GM23338 (cell line): ENCODE measurements around the gene ALPG. TPM values are rescaled to one million over a fixed set of nuclear protein-coding genes. Genes with fewer than 3 reads are reported as not detected.
"Not testable (repeated sequence)": the region's sequence is repeated elsewhere in the genome, so short reads cannot be mapped to it uniquely, and the experiment has no call there.

Experiments used
- ATAC-seq: fragments of 200-7000 bp; cut with Tn5 transposase; 3 replicates; pipeline ENCODE4 v1.9.1; 2020
- DNase-seq: peaks from one replicate; pipeline ENCODE4 v3.0.0-alpha.2; 2015; ENCODE audit warnings: low spot score
- H2AFZ ChIP-seq: fragments of 200-600 bp; sonication (generic); 2 replicates; pipeline ENCODE4 v1.8.0; 2016; ENCODE audit warnings: antibody characterized with exemption, mild to moderate bottlenecking, moderate library complexity
- H3F3A ChIP-seq: fragments of 200-600 bp; sonication (generic); replicated peaks from 2 replicates; pipeline ENCODE4 v1.8.0; 2017; ENCODE audit warnings: antibody characterized with exemption, mixed run types, low read depth
- H3K27ac ChIP-seq: fragments of 200-600 bp; sonication (generic); 2 replicates; pipeline ENCODE4 v1.6.1; 2016; ENCODE audit warnings: low read depth
- H3K27me3 ChIP-seq: fragments of 200-600 bp; sonication (generic); 2 replicates; pipeline ENCODE4 v1.8.0; 2016; ENCODE audit warnings: mild to moderate bottlenecking, mixed run types, moderate library complexity; ENCODE audit not compliant: insufficient read depth
- H3K36me3 ChIP-seq: fragments of 200-600 bp; sonication (generic); 2 replicates; pipeline ENCODE4 v1.8.0; 2016; ENCODE audit warnings: mild to moderate bottlenecking; ENCODE audit not compliant: insufficient read depth
- H3K4me1 ChIP-seq: fragments of 200-600 bp; sonication (generic); 2 replicates; pipeline ENCODE4 v1.8.0; 2016; ENCODE audit warnings: mild to moderate bottlenecking, moderate library complexity; ENCODE audit not compliant: insufficient read depth
- H3K4me2 ChIP-seq: fragments of 200-600 bp; sonication (generic); 2 replicates; pipeline ENCODE4 v1.7.1; 2017; ENCODE audit warnings: mixed run types
- H3K4me3 ChIP-seq: fragments of 200-600 bp; sonication (generic); 2 replicates; pipeline ENCODE4 v1.6.1; 2016; ENCODE audit warnings: mixed run types
- H3K79me2 ChIP-seq: fragments of 200-600 bp; sonication (generic); replicated peaks from 2 replicates; pipeline ENCODE4 v1.8.0; 2017; ENCODE audit warnings: mild to moderate bottlenecking; ENCODE audit not compliant: insufficient read depth
- H3K9me2 ChIP-seq: fragments of 200-600 bp; sonication (generic); 2 replicates; pipeline ENCODE4 v1.8.0; 2017; ENCODE audit not compliant: insufficient read depth
- H4K20me1 ChIP-seq: fragments of 200-600 bp; sonication (generic); replicated peaks from 2 replicates; pipeline ENCODE4 v1.8.0; 2017; ENCODE audit warnings: mild to moderate bottlenecking; ENCODE audit not compliant: insufficient read depth
- H3K27ac Mint-ChIP-seq: 2 replicates; pipeline ENCODE4 v1.8.0; 2020; ENCODE audit warnings: inconsistent platforms, mild to moderate bottlenecking, moderate library complexity, mixed read lengths
- H3K27me3 Mint-ChIP-seq: 3 replicates; pipeline ENCODE4 v1.8.0; 2022; ENCODE audit warnings: low read depth, mild to moderate bottlenecking, moderate library complexity, mixed read lengths, inconsistent platforms; ENCODE audit not compliant: insufficient read depth, poor library complexity
- H3K36me3 Mint-ChIP-seq: 3 replicates; pipeline ENCODE4 v1.8.0; 2021; ENCODE audit warnings: low read depth, mild to moderate bottlenecking, inconsistent platforms, moderate library complexity, mixed read lengths
- H3K4me1 Mint-ChIP-seq: 3 replicates; pipeline ENCODE4 v1.8.0; 2020; ENCODE audit warnings: mild to moderate bottlenecking, inconsistent platforms, mixed read lengths
- H3K4me3 Mint-ChIP-seq: 3 replicates; pipeline ENCODE4 v1.8.0; 2021; ENCODE audit warnings: moderate library complexity, mild to moderate bottlenecking, inconsistent platforms, mixed read lengths
- H3K9me3 Mint-ChIP-seq: 3 replicates; pipeline ENCODE4 v1.8.0; 2020; ENCODE audit warnings: moderate library complexity, mild to moderate bottlenecking, inconsistent platforms, mixed read lengths
- CREB1 ChIP-seq: fragments of 250-450 bp; sonication (Bioruptor Pico); IDR thresholded peaks from 2 replicates; pipeline ENCODE4 v1.5.0; 2020; ENCODE audit warnings: low read depth, mild to moderate bottlenecking, moderate library complexity
- EZH2phosphoT487 ChIP-seq: fragments of 200-600 bp; sonication (generic); IDR thresholded peaks from one replicate; pipeline ENCODE4 v1.8.1; 2018; ENCODE audit warnings: antibody characterized with exemption; ENCODE audit not compliant: unreplicated experiment
- NANOG ChIP-seq: IDR thresholded peaks from 2 replicates; pipeline ENCODE4 v1.6.1; 2016; ENCODE audit warnings: antibody characterized with exemption, borderline replicate concordance
- POLR2AphosphoS5 ChIP-seq: IDR thresholded peaks from 2 replicates; pipeline ENCODE4 v1.6.1; 2016; ENCODE audit warnings: antibody characterized with exemption, low read depth
- ZNF331 ChIP-seq: fragments of 250-450 bp; sonication (Bioruptor Pico); IDR thresholded peaks from 2 replicates; pipeline ENCODE4 v1.5.0; 2020; ENCODE audit warnings: low read depth, mild to moderate bottlenecking, moderate library complexity
- polyA plus RNA-seq: library from polyadenylated mRNA; unstranded; fragments of >200 nt; fragmentation: Nextera tagmentation; extraction: Ambion mirVana; gene quantifications from 2 replicates; pipeline ENCODE4 v1.2.1, GENCODE V29; 2016
- total RNA-seq: library from RNA; depleted of rRNA; stranded (reverse); fragments of >200 nt; shearing (Covaris generic); gene quantifications from 2 replicates; pipeline ENCODE4 v1.2.3, GENCODE V29; 2014
- TF ChIP-seq, protein P1 (sequence below): IDR thresholded peaks from 2 replicates; pipeline ENCODE4 v1.6.1; 2016; ENCODE audit warnings: antibody characterized with exemption

The ALPG gene
- total and polyA plus RNA-seq, 2 experiments from 2014 or later = 0.89 to 2.5 TPM

DNA sequence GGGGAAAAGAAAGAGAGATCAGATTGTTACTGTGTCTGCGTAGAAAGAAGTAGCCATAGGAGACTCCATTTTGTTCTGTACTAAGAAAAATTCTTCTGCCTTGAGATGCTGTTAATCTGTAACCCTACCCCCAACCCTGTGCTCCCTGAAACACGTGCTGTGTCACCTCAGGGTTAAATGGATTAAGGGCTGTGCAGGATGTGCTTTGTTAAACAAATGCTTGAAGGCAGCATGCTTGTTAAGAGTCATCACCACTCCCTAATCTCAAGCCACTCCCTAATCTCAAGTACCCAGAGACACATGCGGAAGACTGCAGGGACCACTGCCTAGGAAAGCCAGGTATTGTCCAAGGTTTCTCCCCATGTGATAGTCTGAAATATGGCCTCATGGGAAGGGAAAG is 16.4 kb downstream of the ALPG start:
- Histone ChIP-seq H3K4me1 (peaks cover 45% of the 10 kb centered on the region), H3K27ac (peak overlapping the region; percentile 99), H3K4me2 (peak overlapping the region; percentile 96), H3K4me3 (peak overlapping the region; percentile 38), H3K27me3 (peaks cover 42% of the 10 kb centered on the region), H3K79me2 (peaks cover 15% of the 10 kb centered on the region; the same call in 1 of the 2 replicates), H3F3A (peaks cover 22% of the 10 kb centered on the region)
- Mint-ChIP-seq H3K4me1 (peaks cover 46% of the 10 kb centered on the region), H3K4me3 (peak overlapping the region; percentile 49), H3K27ac (peak overlapping the region; percentile 94), H3K27me3 (peaks cover 51% of the 10 kb centered on the region), H3K9me3 (peaks cover 16% of the 10 kb centered on the region), H3K36me3 (peaks cover 24% of the 10 kb centered on the region)
- not testable (repeated sequence) for H2AFZ ChIP-seq, H3K36me3 ChIP-seq, H4K20me1 ChIP-seq, ATAC-seq, H3K9me2 ChIP-seq
- 0 out of 2 replicates have a peak, but pooled peaks have one; percentile 24 for TF ChIP-seq CREB1 (CRISPR knock-in tag)
- peak; percentile 4 for TF ChIP-seq POLR2AphosphoS5
- DNase-seq = peak; percentile 47

DNA sequence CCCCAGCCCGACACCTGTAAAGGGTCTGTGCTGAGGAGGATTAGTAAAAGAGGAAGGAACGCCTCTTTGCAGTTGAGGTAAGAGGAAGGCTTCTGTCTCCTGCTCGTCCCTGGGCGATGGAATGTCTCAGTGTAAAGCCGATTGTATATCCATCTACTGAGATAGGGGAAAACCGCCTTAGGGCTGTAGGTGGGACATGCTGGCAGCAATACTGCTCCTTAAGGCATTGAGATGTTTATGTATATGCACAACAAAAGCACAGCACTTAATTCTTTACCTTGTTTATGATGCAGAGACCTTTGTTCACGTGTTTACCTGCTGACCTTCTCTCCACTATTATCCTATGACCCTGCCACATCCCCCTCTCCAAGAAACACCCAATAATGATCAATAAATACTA is 16.8 kb downstream of the ALPG start:
- Histone ChIP-seq H3F3A (peaks cover 22% of the 10 kb centered on the region), H3K4me2 (peak overlapping the region; percentile 65; the same call in 1 of the 2 replicates), H3K4me1 (peaks cover 45% of the 10 kb centered on the region), H3K27ac (peak overlapping the region; percentile 99), H3K79me2 (peaks cover 10% of the 10 kb centered on the region; the same call in 1 of the 2 replicates), H3K27me3 (peaks cover 38% of the 10 kb centered on the region)
- DNase-seq = peak; percentile 75
- not testable (repeated sequence) for H3K36me3 ChIP-seq, H4K20me1 ChIP-seq, H3K9me2 ChIP-seq, H2AFZ ChIP-seq, H3K4me3 ChIP-seq, ATAC-seq
- Mint-ChIP-seq H3K27ac (peak overlapping the region; percentile 94), H3K4me3 (peak overlapping the region; percentile 49), H3K36me3 (peaks cover 20% of the 10 kb centered on the region), H3K9me3 (peaks cover 16% of the 10 kb centered on the region), H3K27me3 (peaks cover 47% of the 10 kb centered on the region), H3K4me1 (peaks cover 42% of the 10 kb centered on the region)
- TF ChIP-seq NANOG = peak; percentile 81
- 0 out of 2 replicates have a peak, but pooled peaks have one; percentile 47 for TF ChIP-seq CREB1 (CRISPR knock-in tag)
- TF ChIP-seq, protein P1, sequence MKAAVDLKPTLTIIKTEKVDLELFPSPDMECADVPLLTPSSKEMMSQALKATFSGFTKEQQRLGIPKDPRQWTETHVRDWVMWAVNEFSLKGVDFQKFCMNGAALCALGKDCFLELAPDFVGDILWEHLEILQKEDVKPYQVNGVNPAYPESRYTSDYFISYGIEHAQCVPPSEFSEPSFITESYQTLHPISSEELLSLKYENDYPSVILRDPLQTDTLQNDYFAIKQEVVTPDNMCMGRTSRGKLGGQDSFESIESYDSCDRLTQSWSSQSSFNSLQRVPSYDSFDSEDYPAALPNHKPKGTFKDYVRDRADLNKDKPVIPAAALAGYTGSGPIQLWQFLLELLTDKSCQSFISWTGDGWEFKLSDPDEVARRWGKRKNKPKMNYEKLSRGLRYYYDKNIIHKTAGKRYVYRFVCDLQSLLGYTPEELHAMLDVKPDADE = 0 out of 2 replicates have a peak, but pooled peaks have one; percentile 11

DNA sequence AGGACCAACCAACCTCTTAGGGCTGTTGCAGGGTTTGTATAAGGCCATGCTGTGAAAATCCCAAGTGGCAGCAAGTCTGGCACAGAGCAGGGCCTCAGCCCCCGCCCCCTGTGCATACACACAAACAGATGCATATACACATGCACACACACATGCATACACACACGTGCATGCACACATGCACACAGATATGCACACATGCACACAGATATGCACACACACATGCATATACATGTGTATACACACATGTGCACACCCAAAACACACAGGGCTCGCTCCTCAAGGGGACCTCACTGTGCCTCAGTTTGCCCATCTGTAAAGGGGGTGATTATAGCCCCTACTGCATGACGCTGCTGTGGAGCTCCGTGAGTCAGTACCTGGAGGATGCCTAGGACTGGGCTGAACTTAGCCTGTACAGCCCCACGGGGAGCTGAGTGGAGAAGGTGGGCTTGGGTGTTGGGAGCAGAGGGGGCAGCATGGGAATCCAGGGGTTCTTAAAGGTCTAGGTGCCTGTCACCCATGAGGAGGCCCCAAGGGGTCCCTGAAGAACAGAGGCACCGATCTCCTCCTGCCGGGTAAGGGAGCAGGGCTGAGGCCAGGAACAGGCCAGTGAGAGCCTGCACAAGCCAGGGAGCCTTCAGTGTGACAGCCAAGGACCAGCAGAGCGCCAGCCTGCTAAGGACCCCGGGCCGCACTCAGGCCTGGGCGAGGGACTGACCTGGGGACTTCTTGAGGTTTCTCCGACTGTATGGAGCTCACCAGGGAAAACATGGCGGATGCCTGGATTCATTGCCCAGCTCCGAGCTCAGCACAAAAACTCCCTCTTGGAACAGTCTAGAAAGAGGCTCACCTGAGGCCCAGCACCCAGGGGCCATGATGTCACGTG is 25.3 kb downstream of the ALPG start:
- no peaks in the 10 kb centered on the region for H3K36me3 ChIP-seq
- Mint-ChIP-seq H3K9me3 (no peaks in the 10 kb centered on the region), H3K4me3 (no peak overlapping the region), H3K27ac (no peak overlapping the region), H3K36me3 (no peaks in the 10 kb centered on the region), H3K4me1 (peaks cover 3% of the 10 kb centered on the region; the same call in 1 of the 3 replicates), H3K27me3 (peaks cover 15% of the 10 kb centered on the region)
- no peaks in the 10 kb centered on the region for H3K27me3 ChIP-seq
- H2AFZ ChIP-seq = no peak overlapping the region; the same call in 1 of the 2 replicates
- no peaks in the 10 kb centered on the region for H3K9me2 ChIP-seq
- H3K79me2 ChIP-seq = no peaks in the 10 kb centered on the region
- no peak overlapping the region for H3K27ac ChIP-seq
- H3K4me2 ChIP-seq = no peak overlapping the region
- no peaks in the 10 kb centered on the region for H3K4me1 ChIP-seq
- H3F3A ChIP-seq = no peaks in the 10 kb centered on the region
- TF ChIP-seq EZH2phosphoT487 (no peak), ZNF331 (no peak)
- TF ChIP-seq, protein P1 = no peak
- DNase-seq (no peak), ATAC-seq (no peak; the same call in 2 of the 3 replicates)
- no peak overlapping the region for H3K4me3 ChIP-seq
- H4K20me1 ChIP-seq = no peaks in the 10 kb centered on the region
